SKM-1 treated with dmso at 0.1 percent for 144 hours (cell line): Measurements from ENCODE around the gene SLC51A.
A peak's percentile ranks its signal among the peaks of the same experiment; 100 is the strongest.
"Not testable (repeated sequence)": the region's sequence is repeated elsewhere in the genome, so short reads cannot be mapped to it uniquely, and the experiment has no call there.

ENCODE experiments used
- DNase-seq: peaks from one replicate; lab custom pipeline; 2025; ENCODE audit not compliant: unreplicated experiment; lab: John Stamatoyannopoulos, UW

The SLC51A gene

GRCh38 chr3:196216089-196216564, at the start of gene SLC51A:
SLC51A (plus strand) TSS chr3:196216534; CDS start chr3:196216713, 179 bp downstream.
- no peak for DNase-seq

GRCh38 chr3:196166741-196167140, 49.6 kb upstream of the SLC51A start:
- DNase-seq, result no peak

- DNase-seq, result no peak
These were observed 47.4 kb upstream of the SLC51A start for GRCh38 chr3:196168808-196169391.

- no peak for DNase-seq
These were observed 46.5 kb upstream of the SLC51A start for GRCh38 chr3:196169836-196170240.

GRCh38 chr3:196170296-196170695, 46.0 kb upstream of the SLC51A start:
- DNase-seq, result not testable (repeated sequence)

GRCh38 chr3:196174652-196175051, 41.7 kb upstream of the SLC51A start:
- no peak for DNase-seq

GRCh38 chr3:196175116-196175625, 41.2 kb upstream of the SLC51A start:
- DNase-seq, result no peak

GRCh38 chr3:196175722-196176121, 40.6 kb upstream of the SLC51A start:
- no peak for DNase-seq

- no peak for DNase-seq
These were observed 38.8 kb upstream of the SLC51A start for GRCh38 chr3:196177567-196177966.

- DNase-seq, result no peak
These were observed 38.4 kb upstream of the SLC51A start for GRCh38 chr3:196177967-196178366.

GRCh38 chr3:196178993-196179379, 37.3 kb upstream of the SLC51A start:
- DNase-seq, result no peak

- no peak for DNase-seq
These were observed 36.7 kb upstream of the SLC51A start for GRCh38 chr3:196179380-196180308.

- no peak for DNase-seq
These were observed 36.0 kb upstream of the SLC51A start for GRCh38 chr3:196180346-196180745.

- DNase-seq, result no peak
These were observed 35.2 kb upstream of the SLC51A start for GRCh38 chr3:196181127-196181546.

GRCh38 chr3:196184169-196184432, 32.2 kb upstream of the SLC51A start:
- not testable (repeated sequence) for DNase-seq

GRCh38 chr3:196184881-196185280, 31.5 kb upstream of the SLC51A start:
- DNase-seq, result no peak

GRCh38 chr3:196186651-196187573, 29.4 kb upstream of the SLC51A start:
- DNase-seq, result no peak

GRCh38 chr3:196189566-196190347, 26.6 kb upstream of the SLC51A start:
- no peak for DNase-seq

- DNase-seq, result peak; percentile 81
These were observed 24.3 kb upstream of the SLC51A start for GRCh38 chr3:196192036-196192523.

GRCh38 chr3:196192524-196193051, 23.7 kb upstream of the SLC51A start:
- DNase-seq, result peak; percentile 28
